ENCODE data around the gene CCL18. TPM values are rescaled to one million over a fixed set of nuclear protein-coding genes. Genes with fewer than 3 reads are reported as not detected.

CCL18 gene
- polyA plus RNA-seq, 1 donor from 2014 or later: not detected

DNA sequence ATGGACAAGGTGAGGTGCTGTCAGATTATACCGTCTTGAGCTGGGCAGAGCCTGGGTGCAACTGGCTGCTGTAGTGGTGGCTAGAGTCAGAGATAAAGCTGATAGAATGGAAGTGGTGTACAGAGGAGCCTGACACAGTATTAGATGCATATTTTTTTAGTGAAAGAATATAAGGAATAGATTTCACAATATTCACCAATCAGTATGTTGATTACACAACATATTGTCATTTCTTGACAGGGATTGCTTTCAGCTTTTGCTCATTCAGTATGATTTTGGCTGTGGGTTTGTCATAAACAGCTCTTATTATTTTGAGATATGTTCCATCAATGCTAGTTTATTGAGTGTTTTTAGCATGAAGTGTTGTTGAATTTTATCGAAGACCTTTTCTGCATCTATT, 44.6 kb upstream of the CCL18 start:
- Histone ChIP-seq H2AFZ (ENCODE audit: low read depth, low read length) (no peak overlapping the region), H3K9me3 (ENCODE audit: low read length) (no peaks in the 10 kb centered on the region), H3K9ac (ENCODE audit: low read length) (no peak overlapping the region), H3K27me3 (ENCODE audit: insufficient read depth, low read depth, low read length) (no peaks in the 10 kb centered on the region), H4K20me1 (ENCODE audit: insufficient read depth) (no peaks in the 10 kb centered on the region), H3K4me3 (ENCODE audit: low read length) (no peak overlapping the region), H3K4me2 (ENCODE audit: low read length) (no peak overlapping the region), H3K9me2 (ENCODE audit: insufficient read depth, low read length) (no peaks in the 10 kb centered on the region), H3K36me3 (ENCODE audit: insufficient read depth, low read length) (no peaks in the 10 kb centered on the region), H3K79me2 (replicated peaks; ENCODE audit: insufficient read depth, low read length) (no peaks in the 10 kb centered on the region), H3K27ac (ENCODE audit: low read length) (no peak overlapping the region), H3F3A (ENCODE audit: insufficient read depth, low read length, poor library complexity, severe bottlenecking) (no peaks in the 10 kb centered on the region)
- TF ChIP-seq MXI1 (conservative IDR thresholded peaks at IDR 0.05; ENCODE audit: poor library complexity, severe bottlenecking) (no peak), CTCF (IDR thresholded peaks at IDR 0.05; ENCODE audit: poor library complexity, severe bottlenecking) (no peak), RAD21 (conservative IDR thresholded peaks at IDR 0.05) (no peak), EZH2 (IDR thresholded peaks at IDR 0.05; ENCODE audit: borderline replicate concordance, insufficient read depth, low read length, poor library complexity, severe bottlenecking) (no peak), SMC3 (conservative IDR thresholded peaks at IDR 0.05; ENCODE audit: poor library complexity) (no peak)

DNA sequence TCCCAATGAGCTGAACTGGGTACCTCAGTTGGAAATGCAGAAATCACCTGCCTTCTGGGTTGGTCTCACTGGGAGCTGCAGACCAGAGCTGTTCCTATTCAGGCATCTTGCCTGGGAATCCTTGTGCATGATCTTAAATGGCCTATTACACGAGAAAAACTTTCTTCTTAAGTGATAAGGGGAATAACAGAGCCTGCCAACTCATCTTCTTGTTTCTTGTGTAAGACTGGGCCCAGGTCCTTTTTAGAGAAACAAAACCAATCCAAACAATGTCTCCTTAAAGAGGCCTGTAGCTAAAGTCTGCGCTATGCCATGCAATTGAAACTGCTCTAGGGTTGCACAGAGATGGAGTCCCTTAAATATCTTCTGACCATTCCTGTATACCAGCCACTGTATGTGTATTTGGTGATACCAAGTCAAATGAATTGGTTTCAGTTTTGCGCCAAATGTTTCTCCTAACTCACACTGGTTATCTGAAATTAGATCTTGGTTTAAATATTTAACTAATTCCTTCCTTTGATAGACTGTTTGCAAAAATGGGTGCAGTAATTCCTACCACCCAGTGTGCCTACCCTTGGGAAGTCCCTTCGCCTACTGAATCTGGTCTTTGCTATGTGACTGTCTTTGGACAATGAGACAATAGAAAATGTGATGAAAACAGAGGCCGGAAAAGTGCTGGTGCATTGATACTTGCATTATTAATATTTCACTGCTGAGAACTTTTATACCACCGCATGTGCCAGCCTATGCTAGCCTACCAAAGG, 39.8 kb upstream of the CCL18 start:
- no peaks in the 10 kb centered on the region for H4K20me1 ChIP-seq (ENCODE audit: insufficient read depth)
- H3K36me3 ChIP-seq (ENCODE audit: insufficient read depth, low read length): no peaks in the 10 kb centered on the region
- no peaks in the 10 kb centered on the region for H3K9me2 ChIP-seq (ENCODE audit: insufficient read depth, low read length)
- no peaks in the 10 kb centered on the region for H3K27me3 ChIP-seq (ENCODE audit: insufficient read depth, low read depth, low read length)
- H3K79me2 ChIP-seq (replicated peaks; ENCODE audit: insufficient read depth, low read length): no peaks in the 10 kb centered on the region
- H3K4me2 ChIP-seq (ENCODE audit: low read length): no peak overlapping the region
- no peaks in the 10 kb centered on the region for H3F3A ChIP-seq (ENCODE audit: insufficient read depth, low read length, poor library complexity, severe bottlenecking)
- H2AFZ ChIP-seq (ENCODE audit: low read depth, low read length): no peak overlapping the region
- no peak overlapping the region for H3K4me3 ChIP-seq (ENCODE audit: low read length)
- no peak overlapping the region for H3K27ac ChIP-seq (ENCODE audit: low read length)
- H3K9ac ChIP-seq (ENCODE audit: low read length): no peak overlapping the region
- TF ChIP-seq TAF1 (IDR thresholded peaks at IDR 0.05; ENCODE audit: low read depth) (no peak), SMC3 (conservative IDR thresholded peaks at IDR 0.05; ENCODE audit: poor library complexity) (no peak), CTCF (IDR thresholded peaks at IDR 0.05; ENCODE audit: poor library complexity, severe bottlenecking) (no peak), EP300 (conservative IDR thresholded peaks at IDR 0.05; ENCODE audit: poor library complexity, severe bottlenecking) (no peak), POLR2AphosphoS5 (IDR thresholded peaks at IDR 0.05) (no peak), RAD21 (conservative IDR thresholded peaks at IDR 0.05) (no peak)
- TF ChIP-seq, protein P1, sequence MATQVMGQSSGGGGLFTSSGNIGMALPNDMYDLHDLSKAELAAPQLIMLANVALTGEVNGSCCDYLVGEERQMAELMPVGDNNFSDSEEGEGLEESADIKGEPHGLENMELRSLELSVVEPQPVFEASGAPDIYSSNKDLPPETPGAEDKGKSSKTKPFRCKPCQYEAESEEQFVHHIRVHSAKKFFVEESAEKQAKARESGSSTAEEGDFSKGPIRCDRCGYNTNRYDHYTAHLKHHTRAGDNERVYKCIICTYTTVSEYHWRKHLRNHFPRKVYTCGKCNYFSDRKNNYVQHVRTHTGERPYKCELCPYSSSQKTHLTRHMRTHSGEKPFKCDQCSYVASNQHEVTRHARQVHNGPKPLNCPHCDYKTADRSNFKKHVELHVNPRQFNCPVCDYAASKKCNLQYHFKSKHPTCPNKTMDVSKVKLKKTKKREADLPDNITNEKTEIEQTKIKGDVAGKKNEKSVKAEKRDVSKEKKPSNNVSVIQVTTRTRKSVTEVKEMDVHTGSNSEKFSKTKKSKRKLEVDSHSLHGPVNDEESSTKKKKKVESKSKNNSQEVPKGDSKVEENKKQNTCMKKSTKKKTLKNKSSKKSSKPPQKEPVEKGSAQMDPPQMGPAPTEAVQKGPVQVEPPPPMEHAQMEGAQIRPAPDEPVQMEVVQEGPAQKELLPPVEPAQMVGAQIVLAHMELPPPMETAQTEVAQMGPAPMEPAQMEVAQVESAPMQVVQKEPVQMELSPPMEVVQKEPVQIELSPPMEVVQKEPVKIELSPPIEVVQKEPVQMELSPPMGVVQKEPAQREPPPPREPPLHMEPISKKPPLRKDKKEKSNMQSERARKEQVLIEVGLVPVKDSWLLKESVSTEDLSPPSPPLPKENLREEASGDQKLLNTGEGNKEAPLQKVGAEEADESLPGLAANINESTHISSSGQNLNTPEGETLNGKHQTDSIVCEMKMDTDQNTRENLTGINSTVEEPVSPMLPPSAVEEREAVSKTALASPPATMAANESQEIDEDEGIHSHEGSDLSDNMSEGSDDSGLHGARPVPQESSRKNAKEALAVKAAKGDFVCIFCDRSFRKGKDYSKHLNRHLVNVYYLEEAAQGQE (IDR thresholded peaks at IDR 0.05; ENCODE audit: borderline replicate concordance): no peak
- no peaks in the 10 kb centered on the region for H3K9me3 ChIP-seq (ENCODE audit: low read length)
